Measurements from ENCODE around the gene DEFB129.
"Not testable (repeated sequence)": the region's sequence is repeated elsewhere in the genome, so short reads cannot be mapped to it uniquely, and the experiment has no call there.

Gene DEFB129

DNA sequence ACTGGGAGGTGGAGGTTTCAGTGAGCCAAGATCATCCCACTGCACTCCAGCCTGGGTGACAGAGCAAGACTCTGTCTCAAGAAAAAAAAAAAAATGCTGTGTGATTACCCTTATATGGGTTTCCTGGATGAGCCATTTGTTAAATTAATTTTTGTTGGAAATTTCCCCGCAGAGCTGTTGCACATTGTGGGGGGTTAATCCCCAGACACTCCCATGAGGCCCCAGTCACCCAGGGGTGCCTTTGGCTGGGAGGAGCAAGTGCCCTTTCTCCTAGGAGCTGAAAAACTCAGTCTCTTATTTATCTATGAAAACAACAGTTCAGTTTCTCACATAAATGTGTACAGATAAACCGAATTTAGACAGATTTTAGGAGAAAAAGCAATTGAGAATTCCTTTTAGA lies 25.7 kb downstream of the DEFB129 start:
- no peak for DNase-seq (ENCODE audit: low read depth in 1 of 2, low spot score in 1 of 2)

DNA sequence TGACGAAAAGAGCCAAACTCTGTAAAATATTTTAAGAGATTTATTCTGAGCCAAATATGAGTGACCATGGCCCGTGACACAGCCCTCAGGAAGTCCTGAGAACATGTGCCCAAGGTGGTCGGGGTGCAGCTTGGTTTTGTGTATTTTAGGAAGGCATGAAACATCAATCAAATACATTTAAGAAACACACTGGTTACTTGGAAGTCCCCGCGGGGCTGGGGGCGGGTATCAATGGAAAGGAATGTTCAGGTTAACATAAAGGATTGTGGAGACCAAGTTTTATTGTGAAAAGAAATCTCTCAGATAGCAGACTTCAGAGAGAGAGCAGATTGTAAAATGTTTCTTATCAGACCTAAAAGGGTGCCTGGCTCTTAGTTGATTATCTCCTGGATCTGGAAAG lies 26.4 kb downstream of the DEFB129 start:
- DNase-seq (ENCODE audit: low read depth in 1 of 2, low spot score in 1 of 2), result not testable (repeated sequence)

DNA sequence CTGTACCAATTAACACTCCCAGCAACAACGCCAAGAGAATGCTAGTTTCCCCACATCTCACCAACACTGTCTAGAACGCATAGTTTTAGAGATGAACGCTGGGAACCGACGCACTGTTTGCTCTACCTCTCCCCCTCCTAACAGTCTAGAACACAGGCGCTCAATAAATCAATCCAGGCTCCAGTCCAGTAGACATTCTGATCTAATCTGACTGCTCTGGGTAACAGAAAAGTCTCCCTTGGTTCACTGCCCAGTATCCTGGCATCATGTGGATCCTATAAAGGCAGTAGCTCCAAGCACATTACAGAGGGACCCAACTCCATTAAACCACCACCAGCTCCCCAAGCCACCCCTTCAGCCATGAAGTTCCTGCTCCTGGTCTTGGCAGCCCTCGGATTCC lies 30.4 kb downstream of the DEFB129 start, which contains the start of gene DEFB132:
TSS of gene DEFB132 (plus strand) at position 306 of the 400 bp plus-strand sequence. CDS start at position 361, 55 bp downstream.
- DNase-seq (ENCODE audit: low read depth in 1 of 2, low spot score in 1 of 2), result no peak

DNA sequence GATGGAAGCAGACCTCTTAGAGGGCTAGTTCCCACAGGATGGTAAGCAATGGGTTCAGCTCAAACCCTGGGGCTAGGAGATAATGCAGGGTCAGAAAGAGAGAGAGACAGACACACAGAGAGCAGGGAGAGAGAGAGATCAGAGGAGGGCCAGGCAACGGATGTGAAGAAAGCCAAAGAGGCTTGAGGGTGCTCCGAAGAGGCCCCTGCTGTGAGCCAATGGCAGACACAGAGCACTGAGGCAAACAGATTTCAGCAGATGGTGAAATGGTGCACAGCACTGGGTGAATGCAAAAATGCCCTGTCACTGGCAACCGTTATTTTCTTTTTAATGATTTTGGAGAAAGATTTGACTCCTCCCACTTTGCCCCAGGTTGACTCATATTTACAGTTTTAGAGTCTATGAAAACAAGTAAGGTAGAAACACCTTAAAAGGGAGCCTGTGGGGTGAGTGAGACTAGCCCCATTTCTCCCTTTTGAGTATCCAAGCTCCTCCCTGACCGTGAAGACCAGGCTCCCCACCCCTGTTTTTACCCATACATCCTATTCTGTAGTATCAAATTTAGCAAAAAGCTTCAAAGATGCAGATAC lies 31.3 kb downstream of the DEFB129 start:
- DNase-seq (ENCODE audit: low read depth in 1 of 2, low spot score in 1 of 2), result no peak

DNA sequence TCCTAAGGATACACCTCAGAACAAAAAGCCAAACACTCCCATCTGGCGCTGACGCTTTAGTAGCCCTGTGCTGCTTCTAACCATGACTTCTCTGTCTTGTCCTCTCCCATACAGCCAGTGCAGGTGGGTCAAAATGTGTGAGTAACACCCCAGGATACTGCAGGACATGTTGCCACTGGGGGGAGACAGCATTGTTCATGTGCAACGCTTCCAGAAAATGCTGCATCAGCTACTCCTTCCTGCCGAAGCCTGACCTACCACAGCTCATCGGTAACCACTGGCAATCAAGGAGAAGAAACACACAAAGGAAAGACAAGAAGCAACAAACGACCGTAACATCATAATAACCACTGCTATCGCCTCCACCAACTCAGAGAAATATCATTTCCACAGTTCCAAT lies 31.9 kb downstream of the DEFB129 start:
- DNase-seq (ENCODE audit: low read depth in 1 of 2, low spot score in 1 of 2), result no peak

DNA sequence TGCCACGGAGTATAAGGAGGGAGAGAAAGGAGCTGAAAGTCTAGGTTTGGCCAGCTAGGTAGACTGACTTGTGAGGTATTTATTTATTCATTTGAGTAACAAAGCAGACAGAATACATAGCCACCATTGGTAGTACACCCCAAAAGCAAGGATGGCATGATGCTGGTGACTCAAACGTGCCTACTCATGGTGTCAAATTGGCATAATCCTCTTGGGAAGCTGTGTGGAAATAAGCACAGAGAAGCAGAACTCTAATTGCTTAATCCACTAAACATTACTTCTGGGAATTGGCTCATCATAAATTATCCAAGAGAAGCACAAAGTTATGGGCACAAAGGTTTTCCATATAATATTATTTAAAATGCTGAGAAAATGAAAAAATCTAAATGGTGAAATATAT lies 32.9 kb downstream of the DEFB129 start:
- no peak for DNase-seq (ENCODE audit: low read depth in 1 of 2, low spot score in 1 of 2)

DNA sequence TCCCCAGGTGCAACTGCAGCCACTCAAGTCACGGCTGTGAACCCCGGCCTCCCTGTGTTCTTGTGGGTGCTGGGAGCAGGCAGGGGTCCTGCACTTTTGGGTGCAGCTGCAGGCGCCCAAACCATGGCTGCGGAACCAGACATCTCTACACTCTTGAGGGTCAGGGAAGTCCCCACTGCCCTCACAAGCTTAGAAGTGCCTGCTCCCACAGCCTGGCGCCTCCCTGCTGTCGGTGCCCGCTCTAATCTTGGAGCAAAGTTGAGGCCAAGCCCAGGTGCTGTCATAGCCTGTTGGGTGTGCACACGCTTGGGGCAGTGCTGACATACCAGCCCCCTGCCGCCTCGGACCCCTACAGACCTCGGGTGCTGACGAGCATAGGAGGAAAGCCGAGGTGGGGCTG lies 36.6 kb downstream of the DEFB129 start:
- DNase-seq (ENCODE audit: low read depth in 1 of 2, low spot score in 1 of 2), result no peak

DNA sequence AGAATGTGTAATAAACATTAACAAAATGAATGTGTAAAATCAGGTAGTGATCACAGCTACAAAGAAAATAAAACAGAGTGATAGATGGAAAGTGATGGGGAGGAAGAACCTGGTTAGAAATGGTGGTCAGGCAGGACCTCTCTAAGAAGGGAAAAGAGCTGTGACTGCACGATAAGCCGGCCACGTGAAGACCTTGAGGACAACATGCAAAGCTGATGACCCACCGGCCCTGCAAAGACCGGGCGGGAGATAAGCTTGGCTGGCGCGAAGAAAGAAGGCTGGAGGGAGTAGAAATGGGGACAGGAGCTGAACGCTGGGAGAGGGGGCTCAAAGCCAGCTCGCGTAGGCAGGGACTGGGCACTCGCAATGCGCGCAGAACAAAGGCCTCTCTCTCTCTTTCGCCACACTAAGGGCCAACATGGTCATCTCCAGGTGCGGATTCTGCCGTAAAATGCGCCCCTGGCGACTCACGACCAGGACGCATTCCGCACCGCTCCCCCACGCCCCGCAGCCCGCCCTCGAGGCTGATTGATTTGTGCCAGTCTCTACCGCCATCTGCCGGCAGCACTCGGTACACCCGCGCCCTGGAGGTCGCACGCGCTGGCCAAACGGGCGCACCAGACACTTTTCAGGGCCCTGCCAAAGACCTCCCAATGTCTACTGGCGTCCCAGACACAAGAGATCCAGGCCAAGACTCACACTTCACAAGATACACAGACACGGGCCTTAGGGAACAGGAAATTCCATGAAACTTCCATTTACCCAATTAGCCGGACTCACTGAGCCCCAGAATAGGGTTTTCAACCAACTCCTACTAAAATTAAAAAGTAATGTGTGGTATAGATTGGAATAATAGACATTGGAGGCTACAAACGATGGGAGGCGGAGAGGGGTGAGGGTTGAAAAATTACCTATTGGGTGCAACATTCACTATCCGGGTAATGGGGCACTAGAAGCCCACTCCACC lies 39.8 kb downstream of the DEFB129 start:
- peak; percentile 81 to 85 for DNase-seq (ENCODE audit: low read depth in 1 of 2, low spot score in 1 of 2)

DNA sequence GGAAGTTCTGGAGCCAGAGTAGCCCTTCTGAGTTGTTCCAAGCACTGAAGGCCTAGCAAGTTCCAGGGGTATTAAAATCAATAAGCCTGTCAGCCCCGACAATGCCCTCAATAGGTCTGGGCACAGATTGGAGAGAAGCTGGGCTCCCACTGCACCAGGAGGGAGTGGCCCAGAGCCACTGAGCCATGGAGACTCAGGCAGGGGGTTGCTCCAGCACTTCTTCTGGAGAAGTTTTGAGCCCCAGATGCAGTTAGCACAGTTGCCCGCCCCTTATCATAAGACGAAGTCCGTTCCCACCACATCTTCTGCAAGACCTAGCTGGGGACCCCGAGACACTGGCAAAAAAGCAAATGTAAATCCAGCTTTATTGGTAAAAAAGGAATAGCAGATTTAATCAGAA lies 43.5 kb downstream of the DEFB129 start:
- DNase-seq (ENCODE audit: low read depth in 1 of 2, low spot score in 1 of 2), result no peak

DNA sequence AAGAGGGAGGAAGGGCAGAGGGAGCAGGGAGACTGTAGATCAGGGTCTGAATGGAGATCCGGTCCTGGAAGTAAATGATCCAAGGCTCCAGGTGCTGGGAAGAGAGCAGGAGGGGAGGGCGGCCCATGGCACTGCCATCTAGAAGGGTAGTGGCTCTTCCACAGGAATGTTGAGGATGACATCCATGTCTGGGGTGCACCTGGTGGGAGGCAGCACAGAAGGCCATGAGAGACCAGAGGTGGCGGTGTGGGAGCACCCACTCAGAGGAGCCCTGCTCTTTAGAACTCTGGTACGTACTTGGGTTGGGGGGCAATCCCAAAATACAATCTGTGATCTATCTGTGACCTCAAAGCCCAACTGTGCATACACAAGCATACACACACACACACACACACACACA lies 44.0 kb downstream of the DEFB129 start:
- DNase-seq (ENCODE audit: low read depth in 1 of 2, low spot score in 1 of 2), result no peak

DNA sequence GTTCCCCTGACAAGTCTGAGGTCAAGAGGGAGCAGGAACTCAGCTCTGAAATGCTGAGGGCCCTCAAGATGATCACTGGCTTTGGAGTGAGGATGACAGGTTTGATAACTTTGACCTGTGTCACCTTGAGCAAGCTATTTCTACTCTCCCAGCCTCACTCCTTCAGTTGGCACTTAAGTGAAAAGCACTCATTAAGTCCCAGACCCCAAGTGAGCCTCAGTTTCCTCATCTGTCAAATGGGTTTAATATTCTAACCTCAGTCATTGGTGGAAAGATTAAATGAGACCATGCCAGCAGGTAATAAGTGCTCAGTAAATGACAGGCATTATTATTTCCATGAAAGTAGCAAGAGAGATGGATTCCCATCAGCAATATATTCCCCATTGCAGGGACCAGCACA lies 44.5 kb downstream of the DEFB129 start:
- DNase-seq (ENCODE audit: low read depth in 1 of 2, low spot score in 1 of 2), result no peak

DNA sequence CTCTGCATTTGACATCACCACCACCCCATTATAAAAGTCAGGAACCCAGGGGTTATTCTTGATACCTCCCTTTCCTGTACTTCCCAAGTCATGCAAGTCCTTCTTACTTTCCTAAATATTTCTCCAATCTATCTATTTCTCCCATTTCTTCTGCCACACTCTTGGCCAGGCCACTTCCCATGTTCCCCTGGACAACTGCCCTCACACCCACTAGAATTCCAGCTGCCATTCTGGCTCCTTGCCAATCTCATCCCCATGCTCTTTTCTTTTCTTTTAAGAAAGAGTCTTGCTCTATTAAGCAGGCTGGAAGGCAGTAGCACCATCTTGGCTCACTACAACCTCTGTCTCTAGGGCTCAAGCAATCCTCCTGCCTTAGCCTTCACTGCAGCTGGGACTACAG lies 45.7 kb downstream of the DEFB129 start:
- no peak for DNase-seq (ENCODE audit: low read depth in 1 of 2, low spot score in 1 of 2)

DNA sequence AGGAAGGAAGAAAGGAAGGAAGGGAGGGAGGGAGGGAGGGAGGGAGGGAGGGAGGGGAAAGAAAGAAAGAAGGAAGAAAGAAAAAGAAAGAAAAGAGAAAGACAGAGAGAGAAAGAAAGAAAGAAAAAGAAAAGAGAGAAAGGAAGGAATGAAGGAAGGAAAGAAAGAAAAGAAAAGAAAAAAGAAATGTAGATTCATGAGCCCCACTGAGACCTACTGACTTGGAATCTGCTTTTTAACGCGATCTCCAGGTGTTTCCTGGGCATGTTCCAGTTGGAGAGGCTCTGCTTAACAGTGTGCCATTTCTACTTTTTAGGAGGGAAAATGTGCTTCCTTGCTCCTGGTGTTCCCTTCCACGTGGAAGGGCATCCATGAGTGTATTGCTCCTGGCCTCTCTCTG lies 46.8 kb downstream of the DEFB129 start:
- DNase-seq (ENCODE audit: low read depth in 1 of 2, low spot score in 1 of 2), result no peak

DNA sequence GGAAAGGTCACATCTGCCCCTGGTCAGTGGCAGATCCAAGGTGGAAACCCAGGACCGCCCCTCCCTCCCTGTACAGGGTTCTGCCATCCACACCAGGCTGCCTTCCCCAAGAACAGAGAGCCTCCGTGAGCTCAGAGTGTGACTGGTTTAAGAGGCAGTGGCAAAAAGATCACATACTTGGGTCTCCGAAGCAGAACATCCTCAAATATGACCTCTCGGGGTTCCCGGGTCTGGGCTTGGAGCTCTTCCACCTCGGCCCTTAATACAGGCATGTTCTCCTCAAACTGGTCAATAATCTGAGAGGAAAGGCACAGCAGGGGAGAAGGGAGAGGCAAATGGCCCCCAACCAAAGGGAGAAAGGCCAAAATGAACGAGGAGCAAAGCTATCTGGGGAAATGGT lies 48.7 kb downstream of the DEFB129 start:
- no peak for DNase-seq (ENCODE audit: low read depth in 1 of 2, low spot score in 1 of 2)

DNA sequence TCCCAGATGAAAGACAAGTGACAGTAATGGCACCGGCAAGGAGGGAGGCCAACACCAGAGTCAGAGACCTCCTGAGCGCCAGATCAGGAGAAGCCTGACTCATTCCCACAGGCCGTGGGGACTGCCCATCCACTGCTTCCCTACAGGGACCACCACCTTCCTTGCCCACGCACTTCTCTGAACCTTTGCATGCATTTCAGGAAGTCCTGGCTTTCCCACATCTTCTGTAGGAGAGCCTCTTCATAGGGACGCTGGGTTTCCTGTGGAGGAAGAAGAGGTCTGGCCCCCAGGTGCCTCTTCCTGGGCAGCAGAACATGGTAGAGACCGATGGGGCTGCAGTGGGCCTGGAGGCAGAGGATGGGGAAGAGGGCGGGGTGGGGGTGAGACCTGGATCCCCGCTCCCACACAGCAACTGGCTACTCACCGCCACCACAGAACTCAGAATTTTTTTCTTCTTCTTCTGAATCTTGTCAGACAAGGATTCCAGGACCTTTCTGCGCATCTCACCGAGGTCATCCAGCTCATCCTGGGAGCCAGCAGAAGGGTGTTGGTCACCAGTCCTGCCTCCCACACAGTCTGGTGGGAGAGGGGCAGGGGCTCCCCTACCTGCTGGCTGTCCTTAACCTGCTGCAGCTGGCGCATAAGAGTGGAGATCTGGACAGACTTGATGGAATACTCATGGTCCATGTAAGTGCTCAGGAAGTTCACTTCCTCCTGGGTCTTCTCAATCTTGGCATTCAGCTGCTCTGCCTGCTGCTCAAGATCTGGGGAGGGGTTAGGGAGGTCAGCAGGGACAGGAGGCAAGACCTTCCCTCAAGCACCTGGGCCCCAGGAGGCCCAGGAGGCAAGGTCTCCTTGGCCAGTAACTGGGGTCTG lies 49.8 kb downstream of the DEFB129 start:
- DNase-seq (ENCODE audit: low read depth in 1 of 2, low spot score in 1 of 2), result no peak

DNA sequence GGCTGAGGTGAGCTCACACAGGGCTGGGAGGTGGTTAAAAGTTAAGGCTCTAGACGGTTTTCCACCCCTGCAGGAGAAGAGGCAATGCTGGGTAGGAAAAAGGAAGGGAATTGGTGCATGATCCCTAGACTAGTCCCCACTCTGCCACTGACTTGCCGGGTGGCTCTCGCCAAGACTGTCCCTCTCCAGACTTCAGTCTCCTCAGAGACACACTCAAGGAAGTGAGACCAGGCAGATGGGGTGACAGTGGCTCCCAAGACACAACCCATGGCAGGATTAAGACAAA lies 50.4 kb downstream of the DEFB129 start:
- no peak for DNase-seq (ENCODE audit: low read depth in 1 of 2, low spot score in 1 of 2)

DNA sequence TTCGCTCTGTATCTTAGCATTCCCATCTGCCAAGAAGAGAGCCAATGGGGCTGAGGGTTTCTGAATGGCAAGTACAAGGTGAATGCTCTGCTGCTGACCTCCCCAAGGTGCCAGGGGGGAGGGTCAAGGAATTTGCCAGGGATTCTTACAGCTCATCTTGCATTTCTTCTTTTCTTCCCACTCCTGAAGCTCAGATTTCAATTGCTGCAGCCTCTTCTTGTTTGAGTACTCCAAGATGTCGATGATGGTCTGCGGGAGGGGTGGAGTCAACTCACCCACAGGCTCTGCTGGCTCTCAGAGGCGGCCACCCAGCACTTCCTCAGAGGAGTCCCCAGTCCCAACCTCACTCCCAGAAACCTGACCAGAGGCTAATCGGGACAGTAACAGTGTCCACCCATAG lies 51.1 kb downstream of the DEFB129 start:
- no peak for DNase-seq (ENCODE audit: low read depth in 1 of 2, low spot score in 1 of 2)

DNA sequence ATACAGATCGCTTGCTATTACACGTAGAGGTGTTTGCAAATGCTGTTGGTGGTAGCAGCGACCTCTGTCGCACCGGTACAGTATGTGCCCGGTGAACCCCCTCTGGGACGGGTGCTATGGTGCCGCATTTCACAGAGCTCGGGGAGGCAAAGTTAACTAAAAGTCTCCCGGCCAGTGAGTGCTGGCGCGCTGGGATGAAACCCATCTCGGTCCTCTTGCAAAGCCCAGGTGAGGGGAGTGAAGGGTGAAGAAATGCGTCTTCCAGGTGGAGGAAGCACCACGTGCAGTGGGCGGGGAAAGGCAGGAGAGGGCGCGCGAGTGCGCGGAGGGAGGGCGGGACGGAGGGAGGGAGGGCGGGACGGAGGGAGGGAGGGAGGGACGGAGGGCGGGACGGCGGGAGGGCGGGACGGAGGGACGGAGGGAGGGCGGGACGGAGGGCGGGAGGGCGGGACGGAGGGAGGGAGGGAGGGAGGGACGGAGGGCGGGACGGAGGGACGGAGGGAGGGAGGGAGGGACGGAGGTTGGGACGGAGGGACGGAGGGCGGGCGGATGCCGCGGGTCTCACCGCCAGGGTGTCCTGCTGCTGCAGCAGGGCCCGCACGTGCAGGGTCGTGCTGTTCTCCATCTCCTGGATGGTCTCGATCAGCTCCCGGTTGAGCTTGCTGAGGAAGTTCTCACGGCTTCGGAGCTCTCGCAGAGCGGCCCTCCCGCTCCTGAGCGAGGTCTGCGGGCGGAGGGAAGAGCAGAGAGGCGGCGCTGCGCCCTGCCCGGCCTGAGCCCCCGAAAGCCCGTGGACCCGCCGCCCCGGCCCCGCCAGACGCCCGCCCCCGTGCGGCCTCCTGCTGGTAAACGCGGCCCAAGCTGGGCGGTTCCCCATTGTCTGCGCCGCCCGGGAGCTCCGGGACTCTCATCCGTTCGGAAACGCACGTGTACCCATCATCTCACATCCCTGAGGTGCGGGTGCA lies 51.8 kb downstream of the DEFB129 start:
- DNase-seq (ENCODE audit: low read depth in 1 of 2, low spot score in 1 of 2), result no peak
